H9 (cell line): ENCODE results near the gene ACKR3. TPM values are rescaled to one million over a fixed set of nuclear protein-coding genes. Genes with fewer than 3 reads are reported as not detected.

Experiments used
- DNase-seq: peaks from one replicate; pipeline ENCODE4 v3.0.0-alpha.2; 2017
- H2AFZ ChIP-seq: one replicate; pipeline ENCODE4 v1.6.1; 2013; ENCODE audit warnings: mild to moderate bottlenecking, low read length, control low read depth, moderate library complexity
- H2AK5ac ChIP-seq: 2 replicates; pipeline ENCODE4 v1.6.1; 2013; ENCODE audit warnings: low read length, control low read depth, mixed read lengths; ENCODE audit not compliant: insufficient read length
- H2BK120ac ChIP-seq: one replicate; pipeline ENCODE4 v1.6.1; 2013; ENCODE audit warnings: low read depth, mild to moderate bottlenecking, low read length, control low read depth, inconsistent platforms; ENCODE audit not compliant: poor library complexity, severe bottlenecking
- H2BK12ac ChIP-seq: 2 replicates; pipeline ENCODE4 v1.6.1; 2013; ENCODE audit warnings: low read length, control low read depth, mixed read lengths, low read depth; ENCODE audit not compliant: insufficient read length
- H2BK15ac ChIP-seq: 2 replicates; pipeline ENCODE4 v1.6.1; 2013; ENCODE audit warnings: low read depth, low read length, control low read depth
- H2BK20ac ChIP-seq: one replicate; pipeline ENCODE4 v1.6.1; 2013; ENCODE audit warnings: low read depth, mild to moderate bottlenecking, low read length, control low read depth, inconsistent platforms; ENCODE audit not compliant: poor library complexity, severe bottlenecking
- H2BK5ac ChIP-seq: 2 replicates; pipeline ENCODE4 v1.6.1; 2013; ENCODE audit warnings: low read length, control low read depth, mixed read lengths; ENCODE audit not compliant: insufficient read length
- H3K14ac ChIP-seq: 2 replicates; pipeline ENCODE4 v1.6.1; 2013; ENCODE audit warnings: low read length, control low read depth; ENCODE audit not compliant: insufficient read depth
- H3K18ac ChIP-seq: 2 replicates; pipeline ENCODE4 v1.6.1; 2013; ENCODE audit warnings: low read depth, mild to moderate bottlenecking, mixed read lengths, low read length, control low read depth; ENCODE audit not compliant: insufficient read length
- H3K23ac ChIP-seq: 2 replicates; pipeline ENCODE4 v1.6.1; 2013; ENCODE audit warnings: low read length, control low read depth, mixed read lengths, low read depth; ENCODE audit not compliant: insufficient read length
- H3K23me2 ChIP-seq: 2 replicates; pipeline ENCODE4 v1.6.1; 2013; ENCODE audit warnings: low read depth, mild to moderate bottlenecking, mixed read lengths, low read length, control low read depth; ENCODE audit not compliant: insufficient read length, poor library complexity, severe bottlenecking
- H3K27ac ChIP-seq: 2 replicates; pipeline ENCODE4 v1.5.1; 2013; ENCODE audit warnings: low read length, control low read depth, mixed read lengths, low read depth; ENCODE audit not compliant: insufficient read length
- H3K27me3 ChIP-seq: 2 replicates; pipeline ENCODE4 v1.6.1; 2013; ENCODE audit warnings: low read length, control low read depth, inconsistent platforms; ENCODE audit not compliant: insufficient read depth
- H3K4ac ChIP-seq: 2 replicates; pipeline ENCODE4 v1.6.1; 2013; ENCODE audit warnings: low read depth, mild to moderate bottlenecking, control low read depth, inconsistent platforms, low read length, moderate library complexity
- H3K4me1 ChIP-seq: 2 replicates; pipeline ENCODE4 v1.6.1; 2013; ENCODE audit warnings: low read length, control low read depth, inconsistent platforms; ENCODE audit not compliant: insufficient read depth
- H3K4me2 ChIP-seq: 2 replicates; pipeline ENCODE4 v1.6.1; 2013; ENCODE audit warnings: low read length, control low read depth, mixed read lengths; ENCODE audit not compliant: insufficient read length, insufficient read depth
- H3K56ac ChIP-seq: 2 replicates; pipeline ENCODE4 v1.6.1; 2013; ENCODE audit warnings: low read depth, mild to moderate bottlenecking, mixed read lengths, low read length, control low read depth; ENCODE audit not compliant: insufficient read length
- H3K79me1 ChIP-seq: 2 replicates; pipeline ENCODE4 v1.6.1; 2013; ENCODE audit warnings: low read depth, mild to moderate bottlenecking, moderate library complexity, low read length, control low read depth, inconsistent platforms; ENCODE audit not compliant: insufficient read depth, poor library complexity, severe bottlenecking
- H3K79me2 ChIP-seq: 2 replicates; pipeline ENCODE4 v1.6.1; 2013; ENCODE audit warnings: low read length, control low read depth, inconsistent platforms; ENCODE audit not compliant: insufficient read depth
- H3K9ac ChIP-seq: 2 replicates; pipeline ENCODE4 v1.6.1; 2013; ENCODE audit warnings: low read length, control low read depth, mixed read lengths; ENCODE audit not compliant: insufficient read length; ENCODE audit errors: extremely low read depth
- H3K9me3 ChIP-seq: one replicate; pipeline ENCODE4 v1.6.1; 2013; ENCODE audit warnings: low read depth, low read length, inconsistent platforms; ENCODE audit not compliant: control insufficient read depth
- H3T11ph ChIP-seq: one replicate; pipeline ENCODE4 v1.6.1; 2013; ENCODE audit warnings: mild to moderate bottlenecking, low read length, control low read depth, inconsistent platforms
- H4K20me1 ChIP-seq: one replicate; pipeline ENCODE4 v1.6.1; 2013; ENCODE audit not compliant: control insufficient read depth, insufficient read length, insufficient read depth
- H4K5ac ChIP-seq: 2 replicates; pipeline ENCODE4 v1.6.1; 2013; ENCODE audit warnings: low read depth, mild to moderate bottlenecking, mixed read lengths, low read length, control low read depth; ENCODE audit not compliant: insufficient read length
- H4K8ac ChIP-seq: replicated peaks from 2 replicates; pipeline ENCODE4 v1.6.1; 2013; ENCODE audit warnings: low read length, control low read depth, mixed read lengths, low read depth; ENCODE audit not compliant: insufficient read length
- H4K91ac ChIP-seq: 2 replicates; pipeline ENCODE4 v1.6.1; 2013; ENCODE audit warnings: low read depth, mild to moderate bottlenecking, moderate library complexity, mixed read lengths, low read length, control low read depth; ENCODE audit not compliant: insufficient read length
- H3K27ac Mint-ChIP-seq, 3 experiments: 2 replicates in 2 of 3; 3 replicates in 1 of 3; pipeline ENCODE4 v1.8.0; 2020 to 2021; ENCODE audit warnings: mixed read lengths in 3 of 3, mild to moderate bottlenecking in 1 of 3, moderate library complexity in 1 of 3
- H3K27me3 Mint-ChIP-seq: 2 replicates; pipeline ENCODE4 v1.8.0; 2021; ENCODE audit warnings: low read depth, mild to moderate bottlenecking, moderate library complexity, mixed read lengths
- H3K36me3 Mint-ChIP-seq, 3 experiments: 2 replicates in 2 of 3; 3 replicates in 1 of 3; pipeline ENCODE4 v1.8.0; 2020 to 2021; ENCODE audit warnings: low read depth in 3 of 3, mixed read lengths in 3 of 3; ENCODE audit not compliant: insufficient read depth in 1 of 3
- H3K4me1 Mint-ChIP-seq, 2 experiments: 2 replicates each; pipeline ENCODE4 v1.8.0; 2020; ENCODE audit warnings: mixed read lengths in 2 of 2
- H3K4me3 Mint-ChIP-seq, 2 experiments: 2 replicates in 1 of 2; 3 replicates in 1 of 2; pipeline ENCODE4 v1.8.0; 2020 to 2021; ENCODE audit warnings: mild to moderate bottlenecking in 2 of 2, mixed read lengths in 2 of 2, moderate library complexity in 1 of 2
- H3K9me3 Mint-ChIP-seq, 2 experiments: 2 replicates in 1 of 2; 3 replicates in 1 of 2; pipeline ENCODE4 v1.8.0; 2020; ENCODE audit warnings: mild to moderate bottlenecking in 2 of 2, mixed read lengths in 2 of 2, moderate library complexity in 1 of 2
- CTCF ChIP-seq: fragments of 200-600 bp; sonication (generic); conservative IDR thresholded peaks from 3 replicates; pipeline ENCODE4 v1.8.0; 2021; ENCODE audit warnings: antibody characterized with exemption, mild to moderate bottlenecking
- WGBS: extraction: QIAGEN DNeasy Blood & Tissue Kit; methylation state at CpG from one replicate; pipeline ENCODE4 v1.1.7; 2013; ENCODE audit warnings: missing lambda C conversion rate, low lambda C conversion rate, mixed read lengths; ENCODE audit not compliant: insufficient read length; ENCODE audit errors: extremely low coverage; 5-methylcytosine and 5-hydroxymethylcytosine counted together
- total RNA-seq: library from RNA; stranded (reverse); gene quantifications from 2 replicates; pipeline ENCODE4 v1.2.1, GENCODE V29; 2021

Gene ACKR3
- total RNA-seq, 1 experiment from 2014 or later, result 0.44 TPM

GRCh38 chr2:236602678-236603077, 33.1 kb downstream of the ACKR3 start:
- WGBS, result no CpG with 5 or more reads among the region's 4 CpGs
- TF ChIP-seq CTCF, result no peak
- Mint-ChIP-seq H3K27ac (no peak overlapping the region), H3K4me1 (peaks cover 6 to 11% of the 10 kb centered on the region in 2 experiments), H3K36me3 (no peaks in the 10 kb centered on the region), H3K4me3 (no peak overlapping the region), H3K9me3 (no peaks in the 10 kb centered on the region), H3K27me3 (peaks cover 25% of the 10 kb centered on the region)
- Histone ChIP-seq H4K91ac (no peak overlapping the region), H4K20me1 (no peaks in the 10 kb centered on the region), H3K79me1 (no peaks in the 10 kb centered on the region), H3K14ac (no peak overlapping the region), H3K56ac (no peak overlapping the region), H2BK120ac (no peak overlapping the region), H3K9me3 (no peaks in the 10 kb centered on the region), H3T11ph (no peak overlapping the region), H3K23ac (no peak overlapping the region), H3K27me3 (no peaks in the 10 kb centered on the region), H3K18ac (no peak overlapping the region), H2BK12ac (no peak overlapping the region), H3K27ac (no peak overlapping the region), H2BK5ac (no peak overlapping the region), H3K4ac (no peak overlapping the region), H3K4me1 (no peaks in the 10 kb centered on the region), H3K9ac (no peak overlapping the region), H4K5ac (no peak overlapping the region), H3K4me2 (no peak overlapping the region), H3K23me2 (no peaks in the 10 kb centered on the region), H2BK20ac (no peak overlapping the region), H4K8ac (no peak overlapping the region), H2AK5ac (no peak overlapping the region), H2AFZ (no peak overlapping the region), H2BK15ac (no peak overlapping the region), H3K79me2 (no peaks in the 10 kb centered on the region)
- DNase-seq, result no peak
